ENCODE measurements around the gene B3GALT2. TPM values are rescaled to one million over a fixed set of nuclear protein-coding genes. Genes with fewer than 3 reads are reported as not detected.

B3GALT2 gene
- total RNA-seq, 1 donor from 2014 or later = 2.3 TPM

DNA sequence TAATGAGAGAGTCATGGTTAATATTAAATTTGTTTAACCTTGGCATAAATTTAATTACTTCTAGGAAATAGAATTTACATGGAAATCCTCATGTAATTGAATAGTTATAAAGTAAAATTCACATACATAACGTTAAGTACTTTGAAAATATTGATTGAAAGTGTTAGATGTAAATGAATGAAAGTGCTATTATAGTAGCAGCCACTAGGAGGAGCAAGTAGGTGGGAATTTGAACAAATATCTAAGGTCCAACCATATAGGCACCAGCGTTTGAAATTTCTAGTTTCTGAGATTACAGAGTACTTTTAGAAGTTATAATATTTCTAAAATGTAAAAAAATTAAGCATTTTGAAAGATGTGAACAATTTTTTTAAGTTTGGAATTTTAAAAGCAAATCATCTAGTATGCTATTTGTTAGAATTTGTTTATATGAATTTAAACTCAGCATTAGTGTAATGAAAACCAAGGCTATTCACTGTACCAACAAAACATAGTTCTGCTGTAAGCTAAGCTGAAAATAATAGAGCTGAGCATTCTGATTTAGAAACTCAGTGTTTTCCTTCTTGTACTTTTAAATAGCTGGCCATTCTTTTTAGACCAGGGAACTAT lies 3.3 kb downstream of the B3GALT2 start:
- no peak for DNase-seq (ENCODE audit: low spot score)

- no peak for DNase-seq (ENCODE audit: low spot score)
These were observed 4.4 kb downstream of the B3GALT2 start for GRCh38 chr1:193181985-193182384.

GRCh38 chr1:193181536-193181935 lies 4.9 kb downstream of the B3GALT2 start:
- DNase-seq (ENCODE audit: low spot score) = no peak

GRCh38 chr1:193179094-193179493 lies 7.3 kb downstream of the B3GALT2 start:
- DNase-seq (ENCODE audit: low spot score) = no peak

DNA sequence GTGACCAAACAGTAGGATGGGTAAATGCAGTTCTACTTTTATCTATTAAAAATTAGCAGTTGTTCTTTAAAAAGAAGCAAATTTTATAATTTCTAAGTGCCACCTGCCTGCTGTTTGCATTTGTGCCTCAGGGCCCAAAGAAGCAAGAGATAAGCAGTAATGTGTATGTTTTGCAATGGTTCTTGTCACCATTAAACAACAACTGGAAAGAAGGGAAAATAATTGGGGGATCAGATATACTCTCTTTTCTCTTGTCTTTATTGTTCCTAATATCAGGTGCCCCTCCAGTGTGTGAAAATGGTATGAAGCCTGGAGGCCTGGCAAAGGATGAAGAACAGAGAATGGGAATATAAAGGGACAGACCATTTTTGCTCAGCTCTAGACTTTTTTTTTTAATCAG lies 9.6 kb downstream of the B3GALT2 start:
- DNase-seq (ENCODE audit: low spot score) = no peak

DNA sequence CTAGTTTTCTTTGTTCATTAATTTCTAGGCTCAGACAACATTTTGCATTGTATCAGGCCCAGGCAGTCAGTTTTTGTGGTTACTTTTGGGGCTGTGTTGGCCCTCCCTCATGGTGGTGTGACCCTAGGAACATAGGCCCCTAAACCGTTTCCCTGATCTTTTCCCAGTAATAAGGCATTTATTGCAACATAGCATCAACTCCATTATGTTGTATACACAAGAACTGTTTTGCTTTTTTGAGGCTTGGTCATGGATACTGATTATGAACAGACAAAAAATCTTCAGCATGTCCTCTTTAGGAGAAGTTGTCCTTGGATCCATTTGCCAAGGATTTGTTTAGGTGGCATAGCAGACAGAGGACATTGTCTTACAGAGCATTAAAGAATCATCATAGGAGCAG lies 10.3 kb downstream of the B3GALT2 start:
- DNase-seq (ENCODE audit: low spot score) = no peak

DNA sequence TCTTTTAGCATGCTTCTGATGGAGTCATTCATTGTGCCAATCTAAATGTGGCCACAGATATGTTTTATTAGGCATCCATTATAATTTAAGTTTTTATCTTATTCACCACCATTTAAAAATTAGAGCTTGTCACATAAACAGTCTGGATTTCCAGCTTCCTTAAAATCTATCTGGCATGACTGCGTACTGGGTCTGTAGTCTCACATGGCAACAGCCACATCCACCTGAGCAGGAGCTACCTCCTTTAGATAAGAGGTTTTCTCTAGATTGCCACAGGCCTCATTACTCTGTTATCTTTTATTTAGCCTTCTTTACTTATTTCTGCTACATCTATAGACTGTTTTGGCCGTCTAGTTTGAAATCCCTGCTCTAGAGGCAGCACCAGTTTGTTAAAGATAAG lies 29.1 kb downstream of the B3GALT2 start:
- DNase-seq (ENCODE audit: low spot score) = no peak

GRCh38 chr1:193156822-193157142 lies 29.6 kb downstream of the B3GALT2 start:
- no peak for DNase-seq (ENCODE audit: low spot score)

DNA sequence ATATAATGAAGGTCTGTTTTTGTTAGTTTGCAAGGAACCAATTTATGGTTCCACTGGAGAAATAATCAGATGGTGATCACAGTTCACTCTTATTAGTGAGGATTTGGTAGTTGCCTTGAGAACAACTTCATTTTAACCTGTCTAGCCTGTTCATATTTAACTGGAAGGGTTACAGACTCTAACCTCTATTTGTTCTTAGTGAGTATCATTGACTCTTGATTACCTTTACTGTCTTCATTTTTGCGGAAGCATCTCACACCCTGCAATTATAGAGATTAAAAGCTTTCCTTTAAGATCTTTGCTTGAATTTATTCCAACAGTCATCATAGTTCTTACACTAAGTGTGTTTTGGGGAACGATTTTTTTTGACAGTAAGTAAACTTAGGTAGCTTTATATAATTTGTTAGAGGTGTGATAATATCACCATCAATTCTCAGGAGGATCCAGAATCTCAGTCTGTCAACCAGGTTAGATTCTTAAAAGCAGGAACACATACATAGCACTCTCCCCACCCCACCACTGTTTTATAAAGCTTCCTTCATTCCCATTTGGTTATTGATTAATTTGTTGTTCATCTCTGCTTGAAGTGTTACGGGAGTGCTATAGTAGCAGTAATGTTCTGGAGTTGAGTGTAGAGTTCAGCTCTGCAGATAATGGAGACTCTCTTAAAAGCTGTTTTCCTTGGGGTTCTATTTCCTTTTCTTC lies 30.1 kb downstream of the B3GALT2 start:
- no peak for DNase-seq (ENCODE audit: low spot score)

DNA sequence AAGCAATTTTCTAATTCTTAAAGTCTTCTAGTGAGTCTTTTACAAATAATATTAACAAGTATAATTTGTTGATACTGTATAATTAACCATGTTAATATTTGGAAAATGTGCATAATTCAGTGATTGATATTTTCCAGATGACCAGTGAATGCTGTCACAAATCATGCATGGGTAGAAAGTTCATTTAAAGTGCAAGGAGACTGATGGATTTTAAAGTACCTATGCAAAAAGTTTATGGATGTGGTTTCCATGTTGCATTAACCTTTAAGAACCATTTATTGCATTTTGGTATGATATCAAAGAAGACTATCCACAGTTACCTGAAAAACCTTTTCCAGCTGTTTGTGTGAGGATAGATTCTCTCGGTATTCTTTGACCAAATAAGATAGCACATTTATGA lies 41.4 kb downstream of the B3GALT2 start:
- no peak for DNase-seq (ENCODE audit: low spot score)

- DNase-seq (ENCODE audit: low spot score) = no peak
These were observed 42.0 kb downstream of the B3GALT2 start for GRCh38 chr1:193144361-193144938.

- DNase-seq (ENCODE audit: low spot score) = no peak
These were observed 43.1 kb downstream of the B3GALT2 start for GRCh38 chr1:193143285-193143684.

GRCh38 chr1:193142409-193142808 lies 44.0 kb downstream of the B3GALT2 start:
- DNase-seq (ENCODE audit: low spot score) = no peak

DNA sequence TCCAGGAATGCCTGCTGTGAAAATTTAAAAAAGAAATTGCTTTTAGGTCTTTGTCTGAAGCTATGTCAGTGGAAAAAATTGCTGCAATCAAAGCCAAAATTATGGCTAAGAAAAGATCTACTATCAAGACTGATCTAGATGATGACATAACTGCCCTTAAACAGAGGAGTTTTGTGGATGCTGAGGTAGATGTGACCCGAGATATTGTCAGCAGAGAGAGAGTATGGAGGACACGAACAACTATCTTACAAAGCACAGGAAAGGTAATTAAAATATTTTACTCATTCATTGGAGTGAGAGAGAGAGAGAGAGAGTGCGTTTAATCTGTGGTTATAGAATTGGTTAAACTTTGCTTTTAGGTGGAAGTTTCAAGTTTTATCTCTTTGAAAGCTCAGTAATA lies 44.6 kb downstream of the B3GALT2 start:
- no peak for DNase-seq (ENCODE audit: low spot score)

DNA sequence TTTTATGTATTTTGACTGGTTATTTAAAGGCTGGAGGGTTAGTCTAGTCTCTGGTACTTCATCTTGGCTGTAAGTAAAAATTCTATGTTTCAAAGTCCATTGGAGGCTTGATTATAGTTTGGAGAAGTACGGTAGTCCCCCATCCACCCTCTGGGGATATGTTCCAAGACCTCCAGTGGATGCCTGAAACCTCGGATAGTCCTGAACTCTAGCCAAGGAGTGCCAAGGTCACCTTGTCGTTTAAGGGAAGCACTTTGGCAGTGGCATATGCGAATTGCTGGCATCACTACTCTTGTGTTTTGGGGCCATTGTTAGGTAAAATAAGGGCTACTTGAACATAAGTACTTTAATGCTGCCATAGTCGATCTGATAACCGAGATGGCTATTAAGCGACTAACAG lies 46.2 kb downstream of the B3GALT2 start:
- DNase-seq (ENCODE audit: low spot score) = no peak

GRCh38 chr1:193131266-193131860 lies 55.0 kb downstream of the B3GALT2 start:
- DNase-seq (ENCODE audit: low spot score) = no peak

Other genes with a start within 250 kb of the B3GALT2 start
- gene UCHL5, start 127.3 kb downstream of the B3GALT2 start, total RNA-seq = 34.6 TPM
- gene RO60, start 127.0 kb downstream of the B3GALT2 start, total RNA-seq = 62.4 TPM
- gene GLRX2, start 81.2 kb downstream of the B3GALT2 start, total RNA-seq = 16.2 TPM
- 62.1 TPM for gene CDC73, start 64.6 kb downstream of the B3GALT2 start, total RNA-seq